Measurements from ENCODE around the gene TM9SF1.

GRCh38 chr14:24189460-24189859 lies 5.8 kb downstream of the TM9SF1 start:
- no peak for TF ChIP-seq CTCF (IDR thresholded peaks at IDR 0.05)
- no peak for TF ChIP-seq POLR2A (IDR thresholded peaks at IDR 0.05)
- TF ChIP-seq POLR2AphosphoS5 (IDR thresholded peaks at IDR 0.05), result no peak

Measured in breast epithelium (tissue), 3 donors.